Heart right ventricle (tissue), 16 donors: Measurements from ENCODE around the gene SACM1L. TPM values are rescaled to one million over a fixed set of nuclear protein-coding genes. Genes with fewer than 3 reads are reported as not detected.

Experiments
- ATAC-seq, 8 donors: fragments of 200-7000 bp; cut with Tn5 transposase; one replicate each; pipeline ENCODE4 v1.9.1; 2020; ENCODE audit warnings: mild to moderate bottlenecking in 8 of 8, moderate library complexity in 8 of 8, moderate number of reproducible peaks in 1 of 8
- DNase-seq, 2 donors: peaks; one replicate each; pipeline ENCODE4 v3.0.0-alpha.2; 2020
- H3K27ac ChIP-seq, 10 donors: fragments of 200-600 bp; sonication (generic) in 2 of 10; one replicate each; pipeline versions ENCODE4 v1.5.0 to v1.8.0; 2020 to 2022; ENCODE audit warnings: mild to moderate bottlenecking in 3 of 10
- H3K27me3 ChIP-seq, 7 donors: fragments of 200-600 bp; one replicate each; pipeline ENCODE4 v1.8.0; 2021 to 2022; ENCODE audit warnings: mild to moderate bottlenecking in 2 of 7
- H3K36me3 ChIP-seq, 9 donors: fragments of 200-600 bp; sonication (generic) in 1 of 9; one replicate each; pipeline versions ENCODE4 v1.5.0 to v1.8.0; 2020 to 2022; ENCODE audit warnings: mild to moderate bottlenecking in 2 of 9
- H3K4me1 ChIP-seq, 9 donors: fragments of 200-600 bp; sonication (generic) in 1 of 9; one replicate each; pipeline versions ENCODE4 v1.5.0 to v1.8.0; 2020 to 2022; ENCODE audit warnings: mild to moderate bottlenecking in 4 of 9
- H3K4me3 ChIP-seq, 10 donors: fragments of 200-600 bp; sonication (generic) in 2 of 10; one replicate each; pipeline versions ENCODE4 v1.5.0 to v1.8.0; 2020 to 2022; ENCODE audit warnings: mild to moderate bottlenecking in 7 of 10, moderate library complexity in 2 of 10
- H3K9me3 ChIP-seq, 11 donors: fragments of 200-600 bp in 10 of 11; sonication (generic) in 2 of 11; one replicate each; pipeline versions ENCODE4 v1.5.0 to v1.8.0; 2013 to 2022; ENCODE audit warnings: mild to moderate bottlenecking in 2 of 11, control low read depth in 1 of 11, moderate library complexity in 1 of 11
- CTCF ChIP-seq, 9 donors: fragments of 200-600 bp; sonication (generic) in 2 of 9; IDR thresholded peaks; one replicate each; pipeline versions ENCODE4 v1.5.0 to v1.8.0; 2021 to 2022; ENCODE audit warnings: antibody characterized with exemption in 9 of 9, mild to moderate bottlenecking in 5 of 9, moderate library complexity in 1 of 9
- WGBS, 2 donors: extraction: QIAGEN DNeasy Blood & Tissue Kit; methylation state at CpG; one replicate each; pipeline ENCODE4 v1.1.7; 2013; ENCODE audit warnings: inconsistent platforms in 1 of 2; 5-methylcytosine and 5-hydroxymethylcytosine counted together
- intact Hi-C, 10 donors: fragments of 100-400 bp; cut with DNase I; formaldehyde crosslinking; loops; one replicate each; pipeline versions ENCODE4 v1.11.1 to v1.14.2; 2022
- polyA plus RNA-seq, 2 donors: library from polyadenylated mRNA; stranded (reverse); fragments of 200-250 nt; gene quantifications; one replicate each; pipeline ENCODE4 v1.2.3, GENCODE V29; 2013
- total RNA-seq, 10 donors: library from RNA; stranded (reverse); fragmentation: NEBNext Ultra II Directional in 3 of 10; extraction: Animal tissue kit (Norgen Biotek cat#: 25700) in 3 of 10; gene quantifications; one replicate each; pipeline versions ENCODE4 v1.2.1 to v1.2.4, GENCODE V29; 2021 to 2023
- donor health status: Arrhythmogenic right ventricular cardiomyopathy.
- donor health status: ischemic (EF 13 %, LVEDD 7.1; RV severe dilation, severe dysfunction).
- donor health status: healthy with polysubstance abuse.
- donor health status: DM: no; HTN: yes; CAD: no.
- donor health status: DM: no; HTN: no; CAD: no.
- donor health status: ischemic (EF 25% LVEDD 6.9; RV normal size, moderate dysfunction).
- donor health status: ischemic (EF 25% LVEDD 5.7; RV mildly dilated, moderate dysfunction).
- donor health status: healthy.
- donor health status: DM: yes; HTN: yes; CAD: no.
- donor health status: Ischemic cardiomyopathy.
- donor health status: ischemic (EF 35%, LVEDD 5.7; RV mildly dilated, moderate dysfunction).
- donor health status: nonischemic (EF 11% LVEDD 7.7; RV severe dilation, severe dysfunction).
- donor health status: DM: yes; HTN: yes; CAD: no.
- donor health status: PGD.
- donor health status: ischemic (EF 29% LVEDD 5.4; RV normal size, mild dysfunction).
- donor health status: nonischemic (EF 23%, LVEDD 6.1; RV moderate dilation, normal function).

Gene SACM1L
- total and polyA plus RNA-seq, 12 donors, result 15.4 to 28.7 (median 23.6) TPM

- no peaks in the 10 kb centered on the region for H3K4me1 ChIP-seq
- intact Hi-C loops, result no loop called here
- 84 to 96% methylated on average over 4 of the region's 4 CpGs for WGBS, 2 donors
- H3K27me3 ChIP-seq, result no peaks in the 10 kb centered on the region
- DNase-seq, result no peak
- no peak overlapping the region for H3K4me3 ChIP-seq
- no peak overlapping the region for H3K27ac ChIP-seq
- no peak for ATAC-seq
- H3K36me3 ChIP-seq, result no peaks in the 10 kb centered on the region
- peaks cover 0 to 28% (median 9%) of the 10 kb centered on the region in 11 donors for H3K9me3 ChIP-seq
- TF ChIP-seq CTCF (IDR thresholded peaks at IDR 0.05), result no peak
Observed at GRCh38 chr3:45786801-45787495, 97.8 kb downstream of the SACM1L start.

- TF ChIP-seq CTCF (IDR thresholded peaks at IDR 0.05), result no peak
- H3K4me3 ChIP-seq, result no peak overlapping the region
- H3K27me3 ChIP-seq, result no peaks in the 10 kb centered on the region
- peaks cover 0 to 28% (median 9%) of the 10 kb centered on the region in 11 donors for H3K9me3 ChIP-seq
- no peaks in the 10 kb centered on the region for H3K36me3 ChIP-seq
- H3K4me1 ChIP-seq, result no peaks in the 10 kb centered on the region
- DNase-seq, result no peak
- ATAC-seq, result no peak
- WGBS, 2 donors, result 95 to 96% methylated on average over 2 of the region's 2 CpGs
- no peak overlapping the region for H3K27ac ChIP-seq
- intact Hi-C loops, result no loop called here
Observed at GRCh38 chr3:45787551-45787950, 98.4 kb downstream of the SACM1L start.

GRCh38 chr3:45789235-45789812 lies 100.1 kb downstream of the SACM1L start:
- TF ChIP-seq CTCF (IDR thresholded peaks at IDR 0.05), result no peak
- ATAC-seq (no peak), DNase-seq (no peak)
- Histone ChIP-seq H3K4me3 (no peak overlapping the region), H3K36me3 (no peaks in the 10 kb centered on the region), H3K27ac (no peak overlapping the region), H3K27me3 (peaks cover 0 to 12% (median 3%) of the 10 kb centered on the region in 7 donors), H3K4me1 (no peaks in the 10 kb centered on the region), H3K9me3 (peaks cover 0 to 28% (median 9%) of the 10 kb centered on the region in 11 donors)
- intact Hi-C loops, result no loop called here
- WGBS, 2 donors, result 76 to 88% methylated on average over 4 of the region's 4 CpGs

GRCh38 chr3:45790596-45790995 lies 101.4 kb downstream of the SACM1L start:
- Histone ChIP-seq H3K4me1 (peaks cover 0 to 3% (median under 1%) of the 10 kb centered on the region in 9 donors), H3K27ac (no peak overlapping the region), H3K27me3 (peaks cover 0 to 23% (median 16%) of the 10 kb centered on the region in 7 donors), H3K4me3 (no peak overlapping the region), H3K36me3 (no peaks in the 10 kb centered on the region), H3K9me3 (peaks cover 0 to 27% (median 9%) of the 10 kb centered on the region in 11 donors)
- no peak for TF ChIP-seq CTCF (IDR thresholded peaks at IDR 0.05)
- no peak for DNase-seq
- no peak for ATAC-seq
- WGBS, 2 donors, result 70 to 71% methylated on average over 2 of the region's 2 CpGs
- intact Hi-C loops, result no loop called here
